H1 (cell line): Measurements from ENCODE around the gene TTLL7.

Experiments
- CTCF ChIP-seq, 3 experiments: IDR thresholded peaks; 1 replicate in 2 of 3; 2 replicates in 1 of 3; pipeline versions ENCODE4 v1.5.1 to v1.6.1; 2011; ENCODE audit warnings: low read length in 3 of 3, mild to moderate bottlenecking in 3 of 3, inconsistent platforms in 2 of 3, low read depth in 1 of 3, moderate library complexity in 1 of 3; ENCODE audit not compliant: insufficient read depth in 1 of 3; ENCODE audit errors: control extremely low read depth in 1 of 3
- POLR2A ChIP-seq, 2 experiments: IDR thresholded peaks; 1 replicate in 1 of 2; 2 replicates in 1 of 2; pipeline ENCODE4 v1.6.1; 2011; ENCODE audit warnings: low read depth in 2 of 2, low read length in 2 of 2, mild to moderate bottlenecking in 2 of 2; ENCODE audit errors: control extremely low read depth in 1 of 2
- RXRA ChIP-seq: IDR thresholded peaks from 2 replicates; pipeline ENCODE4 v1.6.1; 2011; ENCODE audit warnings: low read depth, mild to moderate bottlenecking, low read length, moderate library complexity; ENCODE audit not compliant: insufficient read depth
- SIX5 ChIP-seq: IDR thresholded peaks from 2 replicates; pipeline ENCODE4 v1.6.1; 2011; ENCODE audit warnings: mild to moderate bottlenecking, low read depth, low read length
- TBP ChIP-seq: IDR thresholded peaks from 2 replicates; pipeline ENCODE4 v1.6.1; 2011; ENCODE audit warnings: low read depth, low read length, improper control_type of control experiment

- TF ChIP-seq CTCF (IDR thresholded peaks at IDR 0.05; ENCODE audit: control extremely low read depth in 1 of 3, insufficient read depth in 1 of 3, low read depth in 1 of 3, low read length in 3 of 3) (no peak), POLR2A (IDR thresholded peaks at IDR 0.05; ENCODE audit: control extremely low read depth in 1 of 2, low read depth in 2 of 2, low read length in 2 of 2) (no peak), SIX5 (no peak), TBP (no peak), RXRA (no peak)
Measured at GRCh38 chr1:84001501-84001900, 2.6 kb upstream of the TTLL7 start.
